Epithelial cell of esophagus (primary cell): ENCODE measurements around the gene ZNF511.

Experiments used
- DNase-seq: peaks from one replicate; pipeline ENCODE4 v3.0.0; 2010; ENCODE audit warnings: low read depth
- H3K4me3 ChIP-seq: 2 replicates; pipeline ENCODE4 v1.5.1; 2011; ENCODE audit warnings: mild to moderate bottlenecking, low read length, control low read depth
- TF ChIP-seq, protein P1 (sequence below): IDR thresholded peaks from 2 replicates; pipeline ENCODE4 v1.5.1; 2011; ENCODE audit warnings: low read depth, mild to moderate bottlenecking, low read length, control low read depth, inconsistent platforms; ENCODE audit not compliant: insufficient read depth; ENCODE audit errors: missing control alignments

The ZNF511 gene

DNA sequence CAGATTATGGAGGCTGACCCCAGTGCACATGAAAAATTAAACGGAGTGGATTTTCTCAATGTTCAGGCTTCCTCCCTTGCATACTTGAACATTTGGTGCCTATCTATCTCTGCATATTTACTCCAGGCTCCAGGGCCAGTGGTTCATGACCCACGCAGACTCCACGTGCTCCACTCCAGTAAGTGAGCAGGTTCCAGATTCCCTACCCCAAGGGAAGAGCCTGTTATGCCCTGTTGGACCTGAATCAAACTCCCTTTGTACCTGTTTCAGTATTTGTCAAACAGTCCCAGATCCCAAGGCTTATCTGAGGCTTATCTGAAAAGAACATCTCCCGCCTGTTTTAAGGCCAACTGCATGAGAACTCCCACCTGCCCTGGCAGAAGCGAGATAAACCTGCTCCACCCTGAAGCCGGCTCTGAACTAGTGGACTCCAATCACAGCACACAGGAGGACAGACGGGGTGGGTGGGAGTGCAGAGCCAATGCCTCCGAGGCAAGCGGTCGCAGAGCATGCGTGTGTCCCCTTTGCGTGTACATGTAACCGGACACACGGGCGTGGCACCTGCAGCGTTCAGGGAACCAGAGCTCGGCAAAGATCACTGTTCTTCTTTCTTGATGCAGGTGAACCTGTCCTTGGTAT, 51.4 kb downstream of the ZNF511 start:
- TF ChIP-seq, protein P1, sequence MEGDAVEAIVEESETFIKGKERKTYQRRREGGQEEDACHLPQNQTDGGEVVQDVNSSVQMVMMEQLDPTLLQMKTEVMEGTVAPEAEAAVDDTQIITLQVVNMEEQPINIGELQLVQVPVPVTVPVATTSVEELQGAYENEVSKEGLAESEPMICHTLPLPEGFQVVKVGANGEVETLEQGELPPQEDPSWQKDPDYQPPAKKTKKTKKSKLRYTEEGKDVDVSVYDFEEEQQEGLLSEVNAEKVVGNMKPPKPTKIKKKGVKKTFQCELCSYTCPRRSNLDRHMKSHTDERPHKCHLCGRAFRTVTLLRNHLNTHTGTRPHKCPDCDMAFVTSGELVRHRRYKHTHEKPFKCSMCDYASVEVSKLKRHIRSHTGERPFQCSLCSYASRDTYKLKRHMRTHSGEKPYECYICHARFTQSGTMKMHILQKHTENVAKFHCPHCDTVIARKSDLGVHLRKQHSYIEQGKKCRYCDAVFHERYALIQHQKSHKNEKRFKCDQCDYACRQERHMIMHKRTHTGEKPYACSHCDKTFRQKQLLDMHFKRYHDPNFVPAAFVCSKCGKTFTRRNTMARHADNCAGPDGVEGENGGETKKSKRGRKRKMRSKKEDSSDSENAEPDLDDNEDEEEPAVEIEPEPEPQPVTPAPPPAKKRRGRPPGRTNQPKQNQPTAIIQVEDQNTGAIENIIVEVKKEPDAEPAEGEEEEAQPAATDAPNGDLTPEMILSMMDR, result no peak
- H3K4me3 ChIP-seq, result no peak overlapping the region
- no peak for DNase-seq

DNA sequence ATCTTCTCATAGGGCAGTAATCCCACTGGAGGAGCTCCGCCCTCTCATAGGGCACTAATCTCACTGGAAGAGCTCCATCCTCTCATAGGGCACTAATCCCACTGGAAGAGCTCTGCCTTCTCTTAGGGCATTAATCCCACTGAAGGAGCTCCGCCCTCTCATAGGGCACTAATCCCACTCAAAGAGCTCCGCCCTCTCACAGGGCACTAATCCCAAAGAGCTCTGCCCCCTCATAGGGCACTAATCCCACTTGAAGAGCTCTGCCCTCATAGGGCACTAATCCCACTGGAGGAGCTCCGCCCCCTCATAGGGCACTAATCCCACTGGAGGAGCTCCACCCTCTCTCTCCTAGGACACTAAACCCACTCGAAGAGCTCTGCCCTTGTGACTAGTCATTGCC, 52.5 kb downstream of the ZNF511 start:
- TF ChIP-seq, protein P1, result no peak
- DNase-seq, result no peak
- no peak overlapping the region for H3K4me3 ChIP-seq

DNA sequence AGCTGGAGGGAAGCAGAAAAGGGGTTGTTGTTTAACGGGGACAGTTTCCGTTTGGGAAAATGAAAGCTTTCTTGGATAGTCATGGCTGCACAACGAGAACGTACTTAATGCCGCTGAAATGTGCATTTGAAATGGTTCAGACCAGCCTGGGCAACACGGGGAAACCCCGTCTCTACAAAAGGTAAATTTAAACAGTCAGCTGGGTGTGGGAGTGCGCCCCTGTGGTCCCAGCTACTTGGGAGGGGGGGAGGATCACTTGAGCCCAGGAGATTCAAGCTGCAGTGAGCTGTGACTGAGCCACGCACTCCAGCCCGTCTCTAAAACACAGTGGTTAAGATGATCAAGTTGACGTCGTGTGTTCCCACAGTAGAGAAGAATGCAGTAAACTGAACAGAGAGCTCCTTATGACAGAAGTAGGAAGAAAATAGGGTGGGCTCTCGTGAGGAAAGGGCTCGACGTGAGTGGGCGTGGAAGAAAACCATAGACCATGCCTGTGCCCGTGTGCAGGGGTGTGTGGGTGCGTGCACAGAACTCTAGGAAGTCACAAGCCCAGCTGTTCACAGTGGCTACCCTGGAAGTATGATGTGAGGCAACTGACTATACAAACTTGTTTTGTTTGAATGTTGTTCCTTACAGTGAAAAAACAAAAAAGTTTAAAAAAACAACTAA, 53.2 kb downstream of the ZNF511 start:
- no peak for DNase-seq
- TF ChIP-seq, protein P1, result no peak

More for the DNA sequence above, 53.2 kb downstream of the ZNF511 start:
- H3K4me3 ChIP-seq, result no peak overlapping the region
